Upper lobe of left lung (tissue), 4 donors: ENCODE measurements around the gene PRKCA.

Source experiments
- CTCF ChIP-seq, 6 experiments: fragments of 450-650 bp in 4 of 6; fragments of 200-600 bp in 2 of 6; sonication (generic) in 2 of 6; IDR thresholded peaks; one replicate each; pipeline ENCODE4 v1.5.1; 2016 to 2019; ENCODE audit warnings: antibody characterized with exemption in 6 of 6
- EP300 ChIP-seq, 4 donors: sonication (generic); formaldehyde crosslinking; IDR thresholded peaks; one replicate each; pipeline ENCODE4 v1.5.1; 2017; ENCODE audit warnings: antibody characterized with exemption in 4 of 4, control low read depth in 2 of 4
- POLR2A ChIP-seq, 4 donors: fragments of 450-650 bp; IDR thresholded peaks; one replicate each; pipeline ENCODE4 v1.5.1; 2016 to 2017; ENCODE audit warnings: antibody characterized with exemption in 4 of 4, mild to moderate bottlenecking in 2 of 4
- POLR2AphosphoS5 ChIP-seq, 2 donors: sonication (generic); formaldehyde crosslinking; IDR thresholded peaks; one replicate each; pipeline ENCODE4 v1.5.1; 2017; ENCODE audit warnings: antibody characterized with exemption in 2 of 2

- TF ChIP-seq POLR2AphosphoS5 (IDR thresholded peaks at IDR 0.05) (no peak), CTCF (IDR thresholded peaks at IDR 0.05) (no peak), POLR2A (IDR thresholded peaks at IDR 0.05) (no peak), EP300 (IDR thresholded peaks at IDR 0.05) (no peak)
Observed at GRCh38 chr17:66835476-66835875, 533.1 kb downstream of the PRKCA start.
